Measurements from ENCODE around the gene ZFR.

DNA sequence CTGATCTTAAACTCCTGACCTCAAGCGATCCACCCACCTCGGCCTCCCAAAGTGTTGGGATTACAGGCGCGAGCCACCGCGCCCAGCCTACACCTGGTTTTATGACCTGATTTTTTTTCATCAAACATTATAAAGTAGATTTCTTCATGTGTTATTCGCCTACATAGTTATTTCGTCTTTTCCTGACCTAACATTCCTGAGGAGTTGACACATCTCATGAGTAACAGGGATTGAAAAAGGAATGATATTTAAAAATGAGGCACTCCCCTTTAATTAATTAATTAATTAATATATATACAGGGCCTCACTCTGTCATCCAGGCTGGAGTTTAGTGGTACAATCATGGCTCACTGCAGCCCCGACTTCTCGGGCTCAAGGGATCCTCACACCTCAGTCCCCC lies 111.6 kb downstream of the ZFR start:
- no peak for TF ChIP-seq POLR2A (IDR thresholded peaks at IDR 0.05; ENCODE audit: low read depth, low read length)
- TF ChIP-seq POLR2AphosphoS5 (IDR thresholded peaks at IDR 0.05; ENCODE audit: low read depth, low read length), result no peak

Measured in GM12891 (cell line).